Activated naive CD8-positive, alpha-beta T cell treated with anti-CD3 and anti-CD28 coated beads for 36 hours (primary cell): ENCODE data around the gene TTC8. TPM values are rescaled to one million over a fixed set of nuclear protein-coding genes. Genes with fewer than 3 reads are reported as not detected.

Source experiments
- DNase-seq: peaks from one replicate; pipeline ENCODE4 v3.0.0; 2021
- H3K27ac Mint-ChIP-seq: one replicate; pipeline ENCODE4 v1.8.0; 2022; ENCODE audit warnings: mild to moderate bottlenecking, moderate library complexity, mixed read lengths
- H3K27me3 Mint-ChIP-seq: one replicate; pipeline ENCODE4 v1.8.0; 2022; ENCODE audit warnings: mild to moderate bottlenecking, mixed read lengths
- H3K36me3 Mint-ChIP-seq: one replicate; pipeline ENCODE4 v1.8.0; 2021; ENCODE audit warnings: mild to moderate bottlenecking, mixed read lengths
- H3K4me1 Mint-ChIP-seq: one replicate; pipeline ENCODE4 v1.8.0; 2021; ENCODE audit warnings: mixed read lengths
- H3K4me3 Mint-ChIP-seq: one replicate; pipeline ENCODE4 v1.8.0; 2022; ENCODE audit warnings: mild to moderate bottlenecking, moderate library complexity, mixed read lengths
- H3K9me3 Mint-ChIP-seq: one replicate; pipeline ENCODE4 v1.8.0; 2022; ENCODE audit warnings: mixed read lengths
- total RNA-seq, 2 experiments: library from RNA; stranded (reverse); gene quantifications; one replicate each; pipeline ENCODE4 v1.2.3, GENCODE V29; 2021

TTC8 gene
- total RNA-seq, 2 experiments from 2014 or later: 4.8 to 6.4 TPM

- no peaks in the 10 kb centered on the region for H3K27me3 Mint-ChIP-seq
- DNase-seq: no peak
- H3K9me3 Mint-ChIP-seq: no peaks in the 10 kb centered on the region
- H3K4me3 Mint-ChIP-seq: no peak overlapping the region
- no peaks in the 10 kb centered on the region for H3K4me1 Mint-ChIP-seq
- H3K27ac Mint-ChIP-seq: no peak overlapping the region
- H3K36me3 Mint-ChIP-seq: no peaks in the 10 kb centered on the region
Observed at GRCh38 chr14:88868558-88869159, 44.2 kb downstream of the TTC8 start.

- Mint-ChIP-seq H3K4me1 (no peaks in the 10 kb centered on the region), H3K36me3 (no peaks in the 10 kb centered on the region)
- no peak for DNase-seq
Observed at GRCh38 chr14:88870777-88871176, 46.3 kb downstream of the TTC8 start.

GRCh38 chr14:88871429-88871828 lies 47.0 kb downstream of the TTC8 start:
- no peaks in the 10 kb centered on the region for H3K4me1 Mint-ChIP-seq
- H3K27me3 Mint-ChIP-seq: no peaks in the 10 kb centered on the region
- DNase-seq: no peak

More at GRCh38 chr14:88870777-88871176, 46.3 kb downstream of the TTC8 start:
- Mint-ChIP-seq H3K27me3 (no peaks in the 10 kb centered on the region), H3K9me3 (no peaks in the 10 kb centered on the region), H3K4me3 (no peak overlapping the region), H3K27ac (no peak overlapping the region)

GRCh38 chr14:88872976-88873375 lies 48.5 kb downstream of the TTC8 start:
- no peak for DNase-seq
- Mint-ChIP-seq H3K4me3 (no peak overlapping the region), H3K27ac (no peak overlapping the region), H3K36me3 (no peaks in the 10 kb centered on the region), H3K9me3 (no peaks in the 10 kb centered on the region), H3K4me1 (no peaks in the 10 kb centered on the region), H3K27me3 (no peaks in the 10 kb centered on the region)

More at GRCh38 chr14:88871429-88871828, 47.0 kb downstream of the TTC8 start:
- Mint-ChIP-seq H3K36me3 (no peaks in the 10 kb centered on the region), H3K27ac (no peak overlapping the region), H3K4me3 (no peak overlapping the region), H3K9me3 (no peaks in the 10 kb centered on the region)

- DNase-seq: no peak
- Mint-ChIP-seq H3K27me3 (no peaks in the 10 kb centered on the region), H3K27ac (no peak overlapping the region), H3K36me3 (peaks cover 22% of the 10 kb centered on the region), H3K4me1 (no peaks in the 10 kb centered on the region), H3K9me3 (peaks cover 14% of the 10 kb centered on the region), H3K4me3 (no peak overlapping the region)
Observed at GRCh38 chr14:88877192-88877591, 52.7 kb downstream of the TTC8 start.

- H3K27ac Mint-ChIP-seq: no peak overlapping the region
- H3K4me3 Mint-ChIP-seq: no peak overlapping the region
Observed at GRCh38 chr14:88879022-88879421, 54.6 kb downstream of the TTC8 start.

GRCh38 chr14:88882236-88882635 lies 57.8 kb downstream of the TTC8 start:
- Mint-ChIP-seq H3K4me1 (no peaks in the 10 kb centered on the region), H3K27ac (no peak overlapping the region), H3K27me3 (peaks cover 12% of the 10 kb centered on the region), H3K9me3 (peaks cover 32% of the 10 kb centered on the region), H3K4me3 (no peak overlapping the region), H3K36me3 (peaks cover 38% of the 10 kb centered on the region)
- no peak for DNase-seq

More at GRCh38 chr14:88879022-88879421, 54.6 kb downstream of the TTC8 start:
- DNase-seq: no peak
- Mint-ChIP-seq H3K9me3 (peaks cover 28% of the 10 kb centered on the region), H3K4me1 (no peaks in the 10 kb centered on the region), H3K27me3 (no peaks in the 10 kb centered on the region), H3K36me3 (peaks cover 36% of the 10 kb centered on the region)

GRCh38 chr14:88895116-88895515 lies 70.7 kb downstream of the TTC8 start:
- H3K27ac Mint-ChIP-seq: no peak overlapping the region
- H3K4me1 Mint-ChIP-seq: no peaks in the 10 kb centered on the region
- no peak overlapping the region for H3K4me3 Mint-ChIP-seq
- no peak for DNase-seq
- H3K27me3 Mint-ChIP-seq: peaks cover 11% of the 10 kb centered on the region
- no peaks in the 10 kb centered on the region for H3K36me3 Mint-ChIP-seq
- H3K9me3 Mint-ChIP-seq: peaks cover 5% of the 10 kb centered on the region

GRCh38 chr14:88901189-88901588 lies 76.7 kb downstream of the TTC8 start:
- H3K4me3 Mint-ChIP-seq: no peak overlapping the region
- H3K27me3 Mint-ChIP-seq: peaks cover 19% of the 10 kb centered on the region
- DNase-seq: no peak
- no peaks in the 10 kb centered on the region for H3K4me1 Mint-ChIP-seq
- no peak overlapping the region for H3K27ac Mint-ChIP-seq
- H3K36me3 Mint-ChIP-seq: no peaks in the 10 kb centered on the region
- H3K9me3 Mint-ChIP-seq: peaks cover 5% of the 10 kb centered on the region

GRCh38 chr14:88901991-88902390 lies 77.5 kb downstream of the TTC8 start:
- H3K4me3 Mint-ChIP-seq: no peak overlapping the region
- no peak for DNase-seq
- no peaks in the 10 kb centered on the region for H3K36me3 Mint-ChIP-seq
- H3K27me3 Mint-ChIP-seq: peaks cover 19% of the 10 kb centered on the region
- H3K4me1 Mint-ChIP-seq: no peaks in the 10 kb centered on the region
- H3K9me3 Mint-ChIP-seq: peaks cover 5% of the 10 kb centered on the region
- no peak overlapping the region for H3K27ac Mint-ChIP-seq

GRCh38 chr14:88902850-88903249 lies 78.4 kb downstream of the TTC8 start:
- Mint-ChIP-seq H3K4me3 (no peak overlapping the region), H3K27me3 (peaks cover 20% of the 10 kb centered on the region), H3K9me3 (peaks cover 2% of the 10 kb centered on the region), H3K27ac (no peak overlapping the region), H3K36me3 (no peaks in the 10 kb centered on the region), H3K4me1 (no peaks in the 10 kb centered on the region)
- no peak for DNase-seq

- Mint-ChIP-seq H3K4me3 (no peak overlapping the region), H3K36me3 (no peaks in the 10 kb centered on the region), H3K27ac (no peak overlapping the region), H3K4me1 (no peaks in the 10 kb centered on the region), H3K9me3 (no peaks in the 10 kb centered on the region), H3K27me3 (peaks cover 23% of the 10 kb centered on the region)
- no peak for DNase-seq
Observed at GRCh38 chr14:88904206-88904647, 79.8 kb downstream of the TTC8 start.

GRCh38 chr14:88904864-88905263 lies 80.4 kb downstream of the TTC8 start:
- Mint-ChIP-seq H3K27me3 (peaks cover 23% of the 10 kb centered on the region), H3K4me1 (no peaks in the 10 kb centered on the region), H3K4me3 (no peak overlapping the region), H3K27ac (no peak overlapping the region), H3K9me3 (no peaks in the 10 kb centered on the region), H3K36me3 (no peaks in the 10 kb centered on the region)
- DNase-seq: no peak

GRCh38 chr14:88908216-88908615 lies 83.8 kb downstream of the TTC8 start:
- peaks cover 15% of the 10 kb centered on the region for H3K27me3 Mint-ChIP-seq
- no peak for DNase-seq
- no peak overlapping the region for H3K27ac Mint-ChIP-seq
- H3K4me1 Mint-ChIP-seq: no peaks in the 10 kb centered on the region
- no peaks in the 10 kb centered on the region for H3K9me3 Mint-ChIP-seq
- H3K4me3 Mint-ChIP-seq: no peak overlapping the region
- no peaks in the 10 kb centered on the region for H3K36me3 Mint-ChIP-seq

- Mint-ChIP-seq H3K36me3 (no peaks in the 10 kb centered on the region), H3K4me3 (no peak overlapping the region), H3K4me1 (no peaks in the 10 kb centered on the region), H3K9me3 (no peaks in the 10 kb centered on the region), H3K27ac (no peak overlapping the region), H3K27me3 (peaks cover 15% of the 10 kb centered on the region)
- no peak for DNase-seq
Observed at GRCh38 chr14:88910386-88910785, 85.9 kb downstream of the TTC8 start.

- Mint-ChIP-seq H3K4me1 (no peaks in the 10 kb centered on the region), H3K27me3 (peaks cover 18% of the 10 kb centered on the region)
- no peak for DNase-seq
Observed at GRCh38 chr14:88911809-88912208, 87.4 kb downstream of the TTC8 start.

More at GRCh38 chr14:88911809-88912208, 87.4 kb downstream of the TTC8 start:
- H3K27ac Mint-ChIP-seq: no peak overlapping the region
- H3K9me3 Mint-ChIP-seq: no peaks in the 10 kb centered on the region
- H3K4me3 Mint-ChIP-seq: no peak overlapping the region
- no peaks in the 10 kb centered on the region for H3K36me3 Mint-ChIP-seq
